ENCODE results near the gene TMTC2. TPM values are rescaled to one million over a fixed set of nuclear protein-coding genes. Genes with fewer than 3 reads are reported as not detected.

TMTC2 gene
- total and polyA plus RNA-seq, 2 donors (not counting 3 experiments of a cell fraction or from before 2014, with no cell fraction given): 4.1 to 7.8 TPM

GRCh38 chr12:82923935-82924334, 237.2 kb downstream of the TMTC2 start:
- Histone ChIP-seq H3K9me3 (replicated peaks; ENCODE audit: control insufficient read depth, insufficient read depth, low read length) (no peaks in the 10 kb centered on the region), H3K9ac (replicated peaks; ENCODE audit: extremely low read depth, insufficient read depth, low read length) (no peak overlapping the region), H4K20me1 (replicated peaks; ENCODE audit: control insufficient read depth, extremely low read depth, insufficient read depth, low read length) (no peaks in the 10 kb centered on the region), H3K4me3 (replicated peaks in 1 of 3; ENCODE audit: insufficient read depth in 1 of 3, low read depth in 1 of 3, low read length in 3 of 3) (no peak overlapping the region), H3K4me1 (ENCODE audit: control insufficient read depth, extremely low read depth, insufficient read depth, low read length) (no peaks in the 10 kb centered on the region), H3K27me3 (ENCODE audit: control insufficient read depth in 2 of 2, insufficient read depth in 2 of 2, low read length in 2 of 2) (no peaks in the 10 kb centered on the region), H3K79me2 (ENCODE audit: control insufficient read depth, insufficient read depth, low read length) (no peaks in the 10 kb centered on the region), H3K9me1 (replicated peaks; ENCODE audit: control insufficient read depth, extremely low read depth, insufficient read depth, low read length) (no peaks in the 10 kb centered on the region), H2AFZ (ENCODE audit: low read depth, low read length) (no peak overlapping the region), H3K4me2 (ENCODE audit: insufficient read depth, low read length) (no peak overlapping the region), H3K27ac (ENCODE audit: insufficient read depth, low read depth, low read length) (no peak overlapping the region), H3K36me3 (ENCODE audit: control insufficient read depth in 2 of 2, extremely low read depth in 1 of 2, insufficient read depth in 2 of 2, low read length in 2 of 2) (no peaks in the 10 kb centered on the region)
- dilution Hi-C loops (cut with MboI; ENCODE audit: extremely low pct_ligation_motif_present, low sequenced_read_pairs) (no loop called here), intact Hi-C loops (cut with micrococcal nuclease) (no loop called here)
- TF ChIP-seq CTCF (IDR thresholded peaks at IDR 0.05; ENCODE audit: extremely low read depth in 1 of 2, insufficient read depth in 1 of 2, low read depth in 1 of 2, low read length in 2 of 2) (no peak), POLR2AphosphoS5 (IDR thresholded peaks at IDR 0.05; ENCODE audit: insufficient read depth, low read depth, low read length) (no peak), EZH2 (IDR thresholded peaks at IDR 0.05; ENCODE audit: borderline replicate concordance, low read depth, low read length, severe bottlenecking) (no peak), POLR2A (IDR thresholded peaks at IDR 0.05; ENCODE audit: low read depth, low read length) (no peak), MAX (IDR thresholded peaks at IDR 0.05; ENCODE audit: insufficient read depth, insufficient read length) (no peak), FOS (IDR thresholded peaks at IDR 0.05; ENCODE audit: borderline replicate concordance, insufficient read depth, low read length) (no peak), GATA2 (IDR thresholded peaks at IDR 0.05; ENCODE audit: insufficient read depth, insufficient read length, low read depth, low read length) (no peak), MYC (IDR thresholded peaks at IDR 0.05; ENCODE audit: low read depth, low read length) (no peak)
- no peak for DNase-seq (ENCODE audit: low read depth, low spot score)
- BruUV-seq (replicated peaks): no TSS peak
- FAIRE-seq: no peak
- POLR2A ChIA-PET: no interaction called here
- CTCF ChIA-PET: no interaction called here
